IMR-90 (cell line): ENCODE data around the gene SPDYE4. TPM values are rescaled to one million over a fixed set of nuclear protein-coding genes. Genes with fewer than 3 reads are reported as not detected.

ENCODE experiments used
- ATAC-seq: fragments of 200-7000 bp; cut with Tn5 transposase; 2 replicates; pipeline ENCODE4 v1.9.1; 2020; ENCODE audit warnings: low read depth, mild to moderate bottlenecking, moderate library complexity
- BruUV-seq: library from RNA; stranded (reverse); fragments of 400-500 nt; replicated peaks from 2 replicates; lab custom pipeline; 2021; lab: Mats Ljungman, UMichigan
- CTCF ChIA-PET: fragments of 300-600 bp; formaldehyde crosslinking; extraction: SDS; loops from one replicate; lab custom pipeline; 2021; ENCODE audit warnings: antibody characterized with exemption; lab: Yijun Ruan, JAX
- POLR2A ChIA-PET: fragments of 300-600 bp; sonication (Branson Sonifier 250); formaldehyde crosslinking; loops from one replicate; lab custom pipeline; 2022; ENCODE audit warnings: antibody characterized with exemption; ENCODE audit not compliant: unreplicated experiment; lab: Charles Lee
- DNase-seq: peaks from one replicate; pipeline ENCODE4 v3.0.0; 2013
- H2AFZ ChIP-seq: replicated peaks from 2 replicates; pipeline ENCODE3; 2013; ENCODE audit warnings: low read length, mild to moderate bottlenecking; ENCODE audit not compliant: poor library complexity
- H2AK5ac ChIP-seq: 2 replicates; pipeline ENCODE4 v1.6.1; 2013; ENCODE audit warnings: low read depth, low read length, inconsistent platforms
- H2AK9ac ChIP-seq: replicated peaks from 2 replicates; pipeline ENCODE3; 2013; ENCODE audit warnings: mild to moderate bottlenecking, low read depth, low read length, moderate library complexity; ENCODE audit not compliant: poor library complexity
- H2BK120ac ChIP-seq: 2 replicates; pipeline ENCODE4 v1.6.1; 2013; ENCODE audit warnings: low read depth, low read length, inconsistent platforms
- H2BK15ac ChIP-seq: 3 replicates; pipeline ENCODE4 v1.6.1; 2013; ENCODE audit warnings: low read depth, low read length, inconsistent platforms
- H2BK20ac ChIP-seq: 2 replicates; pipeline ENCODE4 v1.6.1; 2013; ENCODE audit warnings: low read depth, mild to moderate bottlenecking, inconsistent platforms, low read length, moderate library complexity
- H2BK5ac ChIP-seq: 2 replicates; pipeline ENCODE4 v1.6.1; 2013; ENCODE audit warnings: mild to moderate bottlenecking, low read depth, low read length, inconsistent platforms; ENCODE audit not compliant: poor library complexity, severe bottlenecking
- H3K14ac ChIP-seq: replicated peaks from 2 replicates; pipeline ENCODE4 v1.6.1; 2013; ENCODE audit warnings: low read depth, low read length, inconsistent platforms
- H3K18ac ChIP-seq: 2 replicates; pipeline ENCODE4 v1.6.1; 2013; ENCODE audit warnings: low read depth, low read length, control low read depth
- H3K23ac ChIP-seq: 2 replicates; pipeline ENCODE4 v1.6.1; 2013; ENCODE audit warnings: low read depth, low read length, inconsistent platforms
- H3K27ac ChIP-seq: 2 replicates; pipeline ENCODE4 v1.5.1; 2013; ENCODE audit warnings: mild to moderate bottlenecking, control low read depth, low read length; ENCODE audit not compliant: insufficient read depth
- H3K27me3 ChIP-seq: 2 replicates; pipeline ENCODE4 v1.6.1; 2013; ENCODE audit warnings: low read length; ENCODE audit not compliant: control insufficient read depth, insufficient read depth
- H3K36me3 ChIP-seq: 2 replicates; pipeline ENCODE4 v1.6.1; 2013; ENCODE audit warnings: low read length, mixed read lengths; ENCODE audit not compliant: control insufficient read depth, insufficient read depth
- H3K4ac ChIP-seq: 2 replicates; pipeline ENCODE4 v1.6.1; 2013; ENCODE audit warnings: low read depth, low read length, inconsistent platforms
- H3K4me1 ChIP-seq: 2 replicates; pipeline ENCODE4 v1.6.1; 2013; ENCODE audit warnings: low read length, mixed read lengths; ENCODE audit not compliant: control insufficient read depth, insufficient read depth
- H3K4me2 ChIP-seq: 2 replicates; pipeline ENCODE4 v1.6.1; 2013; ENCODE audit warnings: low read depth, mild to moderate bottlenecking, control low read depth, low read length, moderate library complexity
- H3K4me3 ChIP-seq: 2 replicates; pipeline ENCODE4 v1.5.1; 2013; ENCODE audit warnings: low read depth, mild to moderate bottlenecking, control low read depth, low read length, moderate library complexity; ENCODE audit not compliant: insufficient read depth
- H3K56ac ChIP-seq: 2 replicates; pipeline ENCODE4 v1.6.1; 2013; ENCODE audit warnings: low read length, inconsistent platforms; ENCODE audit not compliant: insufficient read depth; ENCODE audit errors: extremely low read depth
- H3K79me1 ChIP-seq, 2 experiments: 2 replicates each; pipeline ENCODE4 v1.6.1; 2013; ENCODE audit warnings: low read length in 2 of 2, inconsistent platforms in 1 of 2, low read depth in 1 of 2
- H3K9ac ChIP-seq: 2 replicates; pipeline ENCODE4 v1.6.1; 2013; ENCODE audit warnings: low read depth, low read length, control low read depth
- H3K9me1 ChIP-seq: 2 replicates; pipeline ENCODE4 v1.6.1; 2013; ENCODE audit warnings: low read length, inconsistent platforms; ENCODE audit not compliant: insufficient read depth
- H3K9me3 ChIP-seq: 2 replicates; pipeline ENCODE4 v1.6.1; 2013; ENCODE audit warnings: low read length; ENCODE audit not compliant: control insufficient read depth, insufficient read depth
- H4K20me1 ChIP-seq: 2 replicates; pipeline ENCODE4 v1.6.1; 2013; ENCODE audit warnings: low read length, inconsistent platforms; ENCODE audit not compliant: insufficient read depth
- H4K5ac ChIP-seq: 2 replicates; pipeline ENCODE4 v1.6.1; 2013; ENCODE audit warnings: mild to moderate bottlenecking, low read depth, low read length, control low read depth
- H4K8ac ChIP-seq, 2 experiments: 2 replicates each; pipeline ENCODE4 v1.6.1; 2013; ENCODE audit warnings: low read depth in 2 of 2, low read length in 2 of 2, control low read depth in 1 of 2, inconsistent platforms in 1 of 2
- H4K91ac ChIP-seq: 2 replicates; pipeline ENCODE4 v1.6.1; 2013; ENCODE audit warnings: low read depth, low read length, inconsistent platforms; ENCODE audit not compliant: insufficient read depth
- BHLHE40 ChIP-seq: fragments of 150-350 bp; IDR thresholded peaks from 2 replicates; pipeline ENCODE4 v1.6.1; 2016; ENCODE audit warnings: mild to moderate bottlenecking, low read depth, low read length
- CHD1 ChIP-seq: IDR thresholded peaks from 2 replicates; pipeline ENCODE4 v1.6.1; 2012; ENCODE audit warnings: low read depth, low read length, improper control_type of control experiment
- MAZ ChIP-seq: IDR thresholded peaks from 2 replicates; pipeline ENCODE4 v1.6.1; 2012; ENCODE audit warnings: low read depth, mild to moderate bottlenecking, low read length, improper control_type of control experiment, moderate library complexity, borderline replicate concordance
- RFX5 ChIP-seq: IDR thresholded peaks from 2 replicates; pipeline ENCODE4 v1.8.0; 2012; ENCODE audit warnings: low read depth, mild to moderate bottlenecking, low read length, moderate library complexity
- WGBS, 2 experiments: methylation state at CpG; one replicate each; pipeline versions ENCODE4 v1.1.5 to v1.1.7; 2013; ENCODE audit warnings: missing lambda C conversion rate in 2 of 2; ENCODE audit not compliant: insufficient read length in 1 of 2; ENCODE audit errors: extremely low coverage in 2 of 2; 5-methylcytosine and 5-hydroxymethylcytosine counted together
- dilution Hi-C: fragments of 300-500 bp; cut with HindIII; formaldehyde crosslinking; loops from one replicate; pipeline ENCODE4 v1.14.3; 2018; ENCODE audit warnings: low sequenced_read_pairs; ENCODE audit not compliant: unreplicated experiment
- in situ Hi-C: fragments of 300-500 bp; cut with MboI; formaldehyde crosslinking; loops from 3 replicates; pipeline ENCODE4 v1.14.3; 2019; ENCODE audit warnings: low sequenced_read_pairs, inconsistent platforms, mixed read lengths
- intact Hi-C: fragments of 100-400 bp; cut with micrococcal nuclease; formaldehyde crosslinking; loops from 2 replicates; pipeline ENCODE4 v1.10.0; 2022
- polyA plus RNA-seq, 3 experiments: library from polyadenylated mRNA; depleted of rRNA; stranded (reverse); fragments of >200 nt; gene quantifications; 2 replicates each; pipeline ENCODE4 v1.2.3, GENCODE V29; 2012; ENCODE audit warnings: low replicate concordance in 1 of 3
- total RNA-seq: library from RNA; depleted of rRNA; stranded (reverse); fragments of >200 nt; gene quantifications from 2 replicates; pipeline ENCODE4 v1.2.3, GENCODE V29; 2012

SPDYE4 gene
- total and polyA plus RNA-seq, 2 of the 4 experiments (the other 2 are of a cell fraction) = not detected

GRCh38 chr17:8755590-8756255 is 2.6 kb downstream of the SPDYE4 start:
- no peak overlapping the region for H3K4me2 ChIP-seq
- no peak overlapping the region for H3K56ac ChIP-seq
- peak overlapping the region; percentile 34 for H2AK9ac ChIP-seq
- H4K20me1 ChIP-seq = no peaks in the 10 kb centered on the region
- no peak overlapping the region for H3K4ac ChIP-seq
- H4K8ac ChIP-seq = no peak overlapping the region
- ChIA-PET POLR2A (no interaction called here), CTCF (no interaction called here)
- no peaks in the 10 kb centered on the region for H3K79me1 ChIP-seq
- intact Hi-C loops (no loop called here), dilution Hi-C loops (no loop called here), in situ Hi-C loops (loop anchor here (10.0 to 25.0 kb wide), 2 partner anchors 341 to 668 kb away; partner anchors contain the start of gene ALOX12B)
- no TSS peak for BruUV-seq
- no peak overlapping the region for H4K5ac ChIP-seq
- no peak overlapping the region for H2BK15ac ChIP-seq
- H3K23ac ChIP-seq = no peak overlapping the region
- H3K4me1 ChIP-seq = no peaks in the 10 kb centered on the region
- DNase-seq (no peak), ATAC-seq (no peak)
- H2AFZ ChIP-seq = no peak overlapping the region
- H3K9ac ChIP-seq = no peak overlapping the region
- no peaks in the 10 kb centered on the region for H3K9me1 ChIP-seq
- H3K4me3 ChIP-seq = no peak overlapping the region
- H3K18ac ChIP-seq = no peak overlapping the region
- H2BK20ac ChIP-seq = no peak overlapping the region
- H2BK120ac ChIP-seq = no peak overlapping the region
- H2AK5ac ChIP-seq = no peak overlapping the region
- no peak overlapping the region for H3K27ac ChIP-seq
- peaks cover 31% of the 10 kb centered on the region for H3K27me3 ChIP-seq
- H3K36me3 ChIP-seq = no peaks in the 10 kb centered on the region
- no peak overlapping the region for H3K14ac ChIP-seq
- 82% methylated on average over 12 of the region's 12 CpGs; no CpG with 5 or more reads in 1 of the 2 experiments for WGBS, 2 experiments
- H3K9me3 ChIP-seq = no peaks in the 10 kb centered on the region
- no peak overlapping the region for H2BK5ac ChIP-seq
- no peak overlapping the region for H4K91ac ChIP-seq
- TF ChIP-seq BHLHE40 = no peak
- no peak for TF ChIP-seq CHD1
- TF ChIP-seq MAZ = no peak
- no peak for TF ChIP-seq RFX5
